Uterus (tissue), 4 donors: ENCODE results near the gene USP10. TPM values are rescaled to one million over a fixed set of nuclear protein-coding genes. Genes with fewer than 3 reads are reported as not detected.

ENCODE experiments used
- DNase-seq, 2 donors: peaks; one replicate each; pipeline ENCODE4 v3.0.0-alpha.2; 2019 to 2020
- H3K27ac ChIP-seq, 2 donors: fragments of 200-600 bp; sonication (generic); 1 replicate in 1 of 2; 2 replicates in 1 of 2; pipeline ENCODE4 v1.5.1; 2016 to 2018
- H3K27me3 ChIP-seq, 2 donors: fragments of 200-600 bp; sonication (generic); one replicate each; pipeline ENCODE4 v1.5.1; 2018 to 2019; ENCODE audit warnings: control low read depth in 1 of 2
- H3K36me3 ChIP-seq, 2 donors: fragments of 200-600 bp; sonication (generic); one replicate each; pipeline ENCODE4 v1.5.1; 2019; ENCODE audit warnings: control low read depth in 1 of 2
- H3K4me1 ChIP-seq, 2 donors: fragments of 200-600 bp; sonication (generic); one replicate each; pipeline ENCODE4 v1.5.1; 2018 to 2019; ENCODE audit warnings: control low read depth in 1 of 2
- H3K4me3 ChIP-seq, 2 donors: fragments of 200-600 bp; sonication (generic); 1 replicate in 1 of 2; 2 replicates in 1 of 2; pipeline ENCODE4 v1.5.1; 2018 to 2019; ENCODE audit warnings: mild to moderate bottlenecking in 1 of 2
- H3K9me3 ChIP-seq, 2 donors: fragments of 200-600 bp; sonication (generic); one replicate each; pipeline ENCODE4 v1.5.1; 2019; ENCODE audit warnings: control low read depth in 1 of 2
- CTCF ChIP-seq, 4 experiments: fragments of 200-600 bp in 2 of 4; fragments of 450-650 bp in 2 of 4; sonication (generic) in 2 of 4; IDR thresholded peaks; one replicate each; pipeline ENCODE4 v1.5.1; 2016 to 2019; ENCODE audit warnings: antibody characterized with exemption in 4 of 4, mild to moderate bottlenecking in 2 of 4, moderate library complexity in 1 of 4
- POLR2A ChIP-seq, 2 donors: fragments of 450-650 bp; IDR thresholded peaks; one replicate each; pipeline ENCODE4 v1.6.1; 2016; ENCODE audit warnings: antibody characterized with exemption in 2 of 2, mild to moderate bottlenecking in 1 of 2, moderate library complexity in 1 of 2
- intact Hi-C: fragments of 100-400 bp; cut with DNase I; formaldehyde crosslinking; loops from one replicate; pipeline ENCODE4 v1.15.1; 2023; ENCODE audit warnings: low total_unique reads
- total RNA-seq, 4 donors: library from RNA; depleted of rRNA in 3 of 4; stranded (reverse); fragments of >200 nt in 3 of 4; gene quantifications; one replicate each; pipeline versions ENCODE4 v1.1.0 to v1.2.4, GENCODE V29; 2014 to 2023
- donor health status: DM: yes; HTN: yes; CAD: no.

Gene USP10
- total RNA-seq, 4 donors from 2014 or later: 12.6 to 83.3 (median 44.2) TPM

GRCh38 chr16:84675423-84675822 lies 24.4 kb upstream of the USP10 start:
- no peak overlapping the region for H3K4me3 ChIP-seq
- no peak overlapping the region for H3K27ac ChIP-seq
- no peaks in the 10 kb centered on the region for H3K36me3 ChIP-seq
- TF ChIP-seq POLR2A (IDR thresholded peaks at IDR 0.05) (no peak), CTCF (IDR thresholded peaks at IDR 0.05) (no peak)
- H3K9me3 ChIP-seq: no peaks in the 10 kb centered on the region
- intact Hi-C loops: loop anchor here (10.0 kb wide), 1 partner anchor 49 kb away; no protein-coding TSS in a partner anchor
- H3K27me3 ChIP-seq: no peaks in the 10 kb centered on the region
- DNase-seq: no peak
- H3K4me1 ChIP-seq: no peaks in the 10 kb centered on the region

GRCh38 chr16:84675884-84676283 lies 23.9 kb upstream of the USP10 start:
- H3K27ac ChIP-seq: no peak overlapping the region
- no peak overlapping the region for H3K4me3 ChIP-seq
- DNase-seq: no peak
- TF ChIP-seq CTCF (IDR thresholded peaks at IDR 0.05) (no peak), POLR2A (IDR thresholded peaks at IDR 0.05) (no peak)
- H3K4me1 ChIP-seq: no peaks in the 10 kb centered on the region
- no peaks in the 10 kb centered on the region for H3K27me3 ChIP-seq
- H3K36me3 ChIP-seq: no peaks in the 10 kb centered on the region
- intact Hi-C loops: loop anchor here (10.0 kb wide), 1 partner anchor 49 kb away; no protein-coding TSS in a partner anchor
- H3K9me3 ChIP-seq: no peaks in the 10 kb centered on the region

- intact Hi-C loops: loop anchor here (10.0 kb wide), 1 partner anchor 48 kb away; no protein-coding TSS in a partner anchor
- H3K36me3 ChIP-seq: no peaks in the 10 kb centered on the region
- no peak overlapping the region for H3K4me3 ChIP-seq
- no peaks in the 10 kb centered on the region for H3K4me1 ChIP-seq
- no peaks in the 10 kb centered on the region for H3K9me3 ChIP-seq
- H3K27ac ChIP-seq: no peak overlapping the region
- no peak for DNase-seq
- TF ChIP-seq POLR2A (IDR thresholded peaks at IDR 0.05) (no peak), CTCF (IDR thresholded peaks at IDR 0.05) (no peak)
- no peaks in the 10 kb centered on the region for H3K27me3 ChIP-seq
Observed at GRCh38 chr16:84677017-84677803, 22.6 kb upstream of the USP10 start.

GRCh38 chr16:84677849-84678248 lies 22.0 kb upstream of the USP10 start:
- H3K27ac ChIP-seq: no peak overlapping the region
- DNase-seq: no peak
- no peaks in the 10 kb centered on the region for H3K36me3 ChIP-seq
- no peaks in the 10 kb centered on the region for H3K4me1 ChIP-seq
- no peaks in the 10 kb centered on the region for H3K27me3 ChIP-seq
- intact Hi-C loops: loop anchor here (10.0 kb wide), 1 partner anchor 47 kb away; no protein-coding TSS in a partner anchor
- H3K9me3 ChIP-seq: no peaks in the 10 kb centered on the region
- H3K4me3 ChIP-seq: no peak overlapping the region
- TF ChIP-seq POLR2A (IDR thresholded peaks at IDR 0.05) (no peak), CTCF (IDR thresholded peaks at IDR 0.05) (no peak)

GRCh38 chr16:84678541-84678940 lies 21.3 kb upstream of the USP10 start:
- H3K27ac ChIP-seq: no peak overlapping the region
- H3K9me3 ChIP-seq: no peaks in the 10 kb centered on the region
- H3K4me3 ChIP-seq: no peak overlapping the region
- no peaks in the 10 kb centered on the region for H3K27me3 ChIP-seq
- intact Hi-C loops: loop anchor here (10.0 kb wide), 1 partner anchor 46 kb away; no protein-coding TSS in a partner anchor
- TF ChIP-seq POLR2A (IDR thresholded peaks at IDR 0.05): no peak
- TF ChIP-seq CTCF (IDR thresholded peaks at IDR 0.05): no peak
- no peaks in the 10 kb centered on the region for H3K4me1 ChIP-seq
- H3K36me3 ChIP-seq: no peaks in the 10 kb centered on the region
- no peak for DNase-seq
